Keratinocyte (primary cell): ENCODE results near the gene GPS1. TPM values are rescaled to one million over a fixed set of nuclear protein-coding genes. Genes with fewer than 3 reads are reported as not detected.

ENCODE experiments used
- DNase-seq: peaks from one replicate; pipeline ENCODE4 v3.0.0-alpha.2; 2011; ENCODE audit warnings: low read depth, missing footprints, low spot score
- FAIRE-seq: peaks from 2 replicates; lab custom pipeline; 2011; peaks lifted over from hg19 to GRCh38; lab: Jason Lieb, UNC
- H2AFZ ChIP-seq: 2 replicates; pipeline ENCODE4 v1.6.0; 2012; ENCODE audit warnings: low read length, control low read depth, inconsistent platforms; ENCODE audit not compliant: control insufficient read depth
- H3K27ac ChIP-seq: 2 replicates; pipeline ENCODE4 v1.5.1; 2011; ENCODE audit warnings: low read length; ENCODE audit not compliant: control insufficient read depth, insufficient read depth
- H3K27me3 ChIP-seq: 3 replicates; pipeline ENCODE4 v1.6.0; 2011; ENCODE audit warnings: low read length; ENCODE audit not compliant: control insufficient read depth, insufficient read depth; ENCODE audit errors: extremely low read depth
- H3K36me3 ChIP-seq, 2 experiments: 2 replicates in 1 of 2; 3 replicates in 1 of 2; pipeline ENCODE4 v1.5.1; 2011; ENCODE audit warnings: low read length in 2 of 2, mild to moderate bottlenecking in 1 of 2; ENCODE audit not compliant: control insufficient read depth in 2 of 2, insufficient read depth in 2 of 2; ENCODE audit errors: extremely low read depth in 1 of 2
- H3K4me1 ChIP-seq: 3 replicates; pipeline ENCODE4 v1.5.1; 2011; ENCODE audit warnings: low read length; ENCODE audit not compliant: control insufficient read depth, insufficient read depth; ENCODE audit errors: extremely low read depth
- H3K4me2 ChIP-seq: 3 replicates; pipeline ENCODE4 v1.6.0; 2011; ENCODE audit warnings: low read depth, low read length; ENCODE audit not compliant: control insufficient read depth, insufficient read depth; ENCODE audit errors: extremely low read depth
- H3K4me3 ChIP-seq, 3 experiments: fragments of 200-600 bp in 1 of 3; sonication (generic) in 1 of 3; 2 replicates in 2 of 3; 3 replicates in 1 of 3; pipeline ENCODE4 v1.5.1; 2011 to 2016; ENCODE audit warnings: low read length in 3 of 3, mild to moderate bottlenecking in 3 of 3, control low read depth in 2 of 3, inconsistent platforms in 1 of 3, low read depth in 1 of 3, mixed read lengths in 1 of 3, mixed run types in 1 of 3, moderate library complexity in 1 of 3; ENCODE audit not compliant: control insufficient read depth in 2 of 3, insufficient read depth in 2 of 3; ENCODE audit errors: extremely low read depth in 1 of 3
- H3K79me2 ChIP-seq: 2 replicates; pipeline ENCODE4 v1.6.0; 2012; ENCODE audit warnings: low read length; ENCODE audit not compliant: control insufficient read depth, insufficient read depth
- H3K9ac ChIP-seq: 3 replicates; pipeline ENCODE4 v1.6.0; 2011; ENCODE audit warnings: low read length; ENCODE audit not compliant: control insufficient read depth, insufficient read depth; ENCODE audit errors: extremely low read depth
- H3K9me1 ChIP-seq: 3 replicates; pipeline ENCODE4 v1.6.0; 2011; ENCODE audit warnings: low read length; ENCODE audit not compliant: control insufficient read depth, insufficient read depth; ENCODE audit errors: extremely low read depth
- H3K9me3 ChIP-seq: 2 replicates; pipeline ENCODE4 v1.5.1; 2012; ENCODE audit warnings: low read depth, low read length; ENCODE audit not compliant: control insufficient read depth
- H4K20me1 ChIP-seq: 3 replicates; pipeline ENCODE4 v1.6.0; 2011; ENCODE audit warnings: low read length; ENCODE audit not compliant: control insufficient read depth, insufficient read depth; ENCODE audit errors: extremely low read depth
- EZH2 ChIP-seq: IDR thresholded peaks from one replicate; pipeline ENCODE4 v1.6.1; 2012; ENCODE audit warnings: inconsistent platforms, mild to moderate bottlenecking, low read length, moderate library complexity
- dilution Hi-C: fragments of 300-500 bp; cut with MboI; formaldehyde crosslinking; loops from one replicate; pipeline ENCODE4 v1.7.0; 2020; ENCODE audit warnings: low sequenced_read_pairs; ENCODE audit not compliant: extremely low pct_ligation_motif_present
- polyA plus RNA-seq, 5 experiments: library from polyadenylated mRNA; depleted of rRNA in 3 of 5; stranded (reverse) in 3 of 5; stranded (forward) in 1 of 5; unstranded in 1 of 5; fragments of >200 nt; gene quantifications; 1 replicate in 1 of 5; 2 replicates in 3 of 5; 3 replicates in 1 of 5; pipeline versions ENCODE4 v1.2.1 to v1.2.3, GENCODE V29; 2011 to 2012; ENCODE audit warnings: missing spikeins in 2 of 5, low read depth in 1 of 5, low replicate concordance in 1 of 5
- TF ChIP-seq, protein P1 (sequence below), 3 experiments: IDR thresholded peaks in 1 of 3; conservative IDR thresholded peaks in 1 of 3; optimal IDR thresholded peaks in 1 of 3; 2 replicates in 2 of 3; 3 replicates in 1 of 3; pipeline versions ENCODE3 to v1.5.1; 2011; ENCODE audit warnings: low read length in 3 of 3, mild to moderate bottlenecking in 3 of 3, moderate library complexity in 2 of 3, control low read depth in 1 of 3, inconsistent platforms in 1 of 3; ENCODE audit not compliant: insufficient read depth in 2 of 3; ENCODE audit errors: extremely low read depth in 1 of 3

The GPS1 gene
- polyA plus RNA-seq, 1 donor (not counting 4 experiments of a cell fraction or from before 2014, with no cell fraction given): 60.4 TPM

DNA sequence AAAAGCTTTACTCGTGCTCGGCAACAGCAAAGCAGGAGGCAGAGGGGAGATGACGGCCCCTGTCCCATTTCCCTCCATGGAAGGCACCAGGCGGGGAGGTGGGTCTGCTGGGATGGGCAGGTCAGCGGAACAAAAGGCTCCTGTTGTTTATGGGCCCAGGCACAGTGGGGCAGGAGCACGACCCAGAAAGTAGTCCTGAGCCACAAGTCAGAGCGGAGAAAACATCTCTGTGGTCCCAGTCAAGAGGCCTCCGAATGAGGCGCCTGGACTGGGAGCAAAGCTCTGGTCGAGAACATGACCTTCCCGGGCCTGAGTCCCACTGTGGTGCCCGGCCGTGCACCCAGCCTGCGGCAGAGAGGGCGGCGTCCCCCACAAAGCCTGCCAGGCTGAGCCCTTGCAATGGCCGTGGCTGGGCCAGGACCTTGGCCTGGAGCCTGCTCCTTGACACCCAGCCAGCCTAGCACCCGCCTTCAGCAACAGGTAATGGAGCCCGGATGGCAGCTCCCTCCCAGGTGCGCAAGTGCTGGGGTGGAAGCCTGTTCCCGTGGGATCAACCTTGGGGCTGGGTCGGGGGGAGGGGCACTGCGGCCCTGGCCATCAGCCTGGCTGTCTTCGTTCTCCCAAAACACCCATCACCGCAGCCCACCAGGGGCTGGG lies 3.7 kb upstream of the GPS1 start:
- Histone ChIP-seq H3K9me3 (no peaks in the 10 kb centered on the region), H3K79me2 (peaks cover 16% of the 10 kb centered on the region), H3K27ac (no peak overlapping the region), H3K9ac (no peak overlapping the region), H3K4me2 (no peak overlapping the region), H4K20me1 (no peaks in the 10 kb centered on the region), H3K4me1 (peaks cover 9% of the 10 kb centered on the region), H3K4me3 (no peak overlapping the region), H3K9me1 (no peaks in the 10 kb centered on the region), H3K36me3 (peaks cover 5 to 10% of the 10 kb centered on the region in 2 experiments), H3K27me3 (no peaks in the 10 kb centered on the region), H2AFZ (no peak overlapping the region)
- no peak for FAIRE-seq
- no peak for DNase-seq
- dilution Hi-C loops: no loop called here
- TF ChIP-seq, protein P1, sequence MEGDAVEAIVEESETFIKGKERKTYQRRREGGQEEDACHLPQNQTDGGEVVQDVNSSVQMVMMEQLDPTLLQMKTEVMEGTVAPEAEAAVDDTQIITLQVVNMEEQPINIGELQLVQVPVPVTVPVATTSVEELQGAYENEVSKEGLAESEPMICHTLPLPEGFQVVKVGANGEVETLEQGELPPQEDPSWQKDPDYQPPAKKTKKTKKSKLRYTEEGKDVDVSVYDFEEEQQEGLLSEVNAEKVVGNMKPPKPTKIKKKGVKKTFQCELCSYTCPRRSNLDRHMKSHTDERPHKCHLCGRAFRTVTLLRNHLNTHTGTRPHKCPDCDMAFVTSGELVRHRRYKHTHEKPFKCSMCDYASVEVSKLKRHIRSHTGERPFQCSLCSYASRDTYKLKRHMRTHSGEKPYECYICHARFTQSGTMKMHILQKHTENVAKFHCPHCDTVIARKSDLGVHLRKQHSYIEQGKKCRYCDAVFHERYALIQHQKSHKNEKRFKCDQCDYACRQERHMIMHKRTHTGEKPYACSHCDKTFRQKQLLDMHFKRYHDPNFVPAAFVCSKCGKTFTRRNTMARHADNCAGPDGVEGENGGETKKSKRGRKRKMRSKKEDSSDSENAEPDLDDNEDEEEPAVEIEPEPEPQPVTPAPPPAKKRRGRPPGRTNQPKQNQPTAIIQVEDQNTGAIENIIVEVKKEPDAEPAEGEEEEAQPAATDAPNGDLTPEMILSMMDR (optimal IDR thresholded peaks at IDR 0.05 in 1 of 3, IDR thresholded peaks at IDR 0.05 in 1 of 3, conservative IDR thresholded peaks at IDR 0.05 in 1 of 3; ENCODE audit: extremely low read depth in 1 of 3, insufficient read depth in 2 of 3, low read length in 3 of 3): no peak
- TF ChIP-seq EZH2: no peak

DNA sequence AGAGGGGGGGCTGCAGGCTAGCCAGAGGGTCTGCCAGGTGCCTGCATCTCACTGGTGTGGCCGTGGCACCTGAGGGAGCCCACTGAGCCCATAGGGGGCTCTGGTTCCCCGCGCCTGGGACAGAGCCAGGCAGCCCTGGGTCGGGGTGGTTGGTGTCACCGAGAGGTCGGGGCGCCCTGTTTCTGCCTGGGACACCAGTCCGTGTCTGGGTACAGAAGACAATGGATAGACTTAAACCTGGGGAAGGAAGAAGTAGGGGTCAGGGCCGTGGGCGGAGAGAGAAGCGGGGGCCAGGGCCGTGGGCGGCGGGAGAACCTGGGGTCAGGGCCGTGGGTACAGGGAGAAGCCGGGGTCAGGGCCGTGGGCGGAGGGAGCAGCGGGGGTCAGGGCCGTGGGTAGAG lies 3.1 kb upstream of the GPS1 start:
- Histone ChIP-seq H2AFZ (no peak overlapping the region), H3K4me3 (no peak overlapping the region), H3K9me3 (no peaks in the 10 kb centered on the region), H3K9me1 (no peaks in the 10 kb centered on the region), H3K9ac (no peak overlapping the region), H3K4me1 (peaks cover 11% of the 10 kb centered on the region), H3K27me3 (no peaks in the 10 kb centered on the region), H3K79me2 (peaks cover 21% of the 10 kb centered on the region), H3K4me2 (no peak overlapping the region), H3K27ac (no peak overlapping the region), H3K36me3 (peaks cover 5 to 12% of the 10 kb centered on the region in 2 experiments), H4K20me1 (no peaks in the 10 kb centered on the region)
- TF ChIP-seq, protein P1 (optimal IDR thresholded peaks at IDR 0.05 in 1 of 3, IDR thresholded peaks at IDR 0.05 in 1 of 3, conservative IDR thresholded peaks at IDR 0.05 in 1 of 3; ENCODE audit: extremely low read depth in 1 of 3, insufficient read depth in 2 of 3, low read length in 3 of 3): no peak
- TF ChIP-seq EZH2: no peak
- dilution Hi-C loops: no loop called here
- FAIRE-seq (no peak), DNase-seq (no peak)
